Ammon's horn (tissue), 1 donor: ENCODE results near the gene RCHY1.
"Not testable (repeated sequence)": the region's sequence is repeated elsewhere in the genome, so short reads cannot be mapped to it uniquely, and the experiment has no call there.

Source experiments
- DNase-seq: peaks from one replicate; pipeline ENCODE4 v3.0.0-alpha.2; 2016; ENCODE audit warnings: low spot score

Gene RCHY1

GRCh38 chr4:75516144-75516543 is 1.9 kb upstream of the RCHY1 start:
- DNase-seq: no peak

DNA sequence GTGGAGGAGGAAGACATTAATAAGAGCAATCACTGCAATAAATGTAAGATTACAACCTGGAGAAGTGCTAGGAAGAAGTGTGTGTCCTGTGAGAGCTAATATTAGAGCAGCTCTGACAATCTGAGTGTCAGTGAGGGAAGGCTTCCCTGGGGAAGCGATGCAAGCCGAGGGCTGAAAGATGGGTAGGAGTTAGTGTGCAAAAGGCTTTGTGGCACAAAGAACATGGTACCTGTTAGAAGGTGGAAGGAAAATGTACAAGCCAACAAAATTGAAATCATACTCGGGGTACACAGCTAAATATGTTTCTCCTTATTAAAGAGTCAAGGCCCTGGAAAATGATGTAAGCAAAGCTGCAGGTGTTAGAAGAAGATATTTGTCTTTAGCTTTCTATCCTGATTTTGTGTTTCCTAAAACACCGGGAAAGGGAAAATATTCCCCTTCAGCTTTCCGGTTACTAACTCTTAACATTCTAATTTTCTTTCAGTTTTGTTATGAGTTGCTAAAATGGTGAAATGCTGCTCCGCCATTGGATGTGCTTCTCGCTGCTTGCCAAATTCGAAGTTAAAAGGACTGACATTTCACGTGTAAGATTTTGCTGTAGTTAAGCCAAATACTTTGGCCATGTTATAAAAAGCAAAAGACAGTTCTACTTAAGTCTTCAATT is 878 bp upstream of the RCHY1 start:
- DNase-seq: no peak

- DNase-seq: peak; percentile 11
Observed at GRCh38 chr4:75513526-75514130, 575 bp downstream of the RCHY1 start.

DNA sequence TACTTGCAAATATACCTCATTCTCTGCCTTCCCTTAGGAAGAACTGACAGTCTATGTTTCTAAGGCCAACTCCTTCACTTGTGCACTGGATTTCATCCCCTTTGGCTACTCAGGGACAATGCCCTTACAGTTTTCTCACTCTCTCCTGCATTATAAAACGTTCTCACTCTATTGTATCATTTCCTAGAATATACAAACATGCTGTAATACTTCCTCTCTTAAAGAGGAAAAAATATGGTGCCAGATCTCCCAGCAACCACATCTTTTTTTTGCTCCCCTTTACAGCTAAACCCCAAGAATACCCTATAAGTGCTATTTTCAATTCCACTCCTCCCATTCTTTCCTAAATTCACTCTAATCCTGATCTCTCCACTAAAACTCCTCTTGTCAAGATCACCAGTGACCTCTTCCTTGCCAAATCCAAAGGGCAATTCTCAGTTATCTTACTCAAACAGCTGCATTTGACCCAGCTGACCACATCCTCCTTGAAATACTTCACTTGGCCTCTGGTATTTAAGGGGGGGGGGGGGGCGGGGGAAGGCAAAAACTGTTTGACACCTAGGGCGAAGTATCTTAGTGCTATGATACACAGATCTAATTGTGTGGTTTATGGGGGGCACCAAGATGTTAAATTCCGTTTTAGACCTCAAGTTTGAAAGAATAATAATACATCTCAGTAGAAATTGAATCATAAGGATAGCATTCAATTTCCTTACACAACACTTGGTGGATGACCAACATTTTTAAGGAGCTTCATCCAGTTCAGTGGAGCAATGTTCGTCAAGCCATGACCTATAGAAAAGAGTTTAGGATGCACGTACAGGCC is 1.6 kb downstream of the RCHY1 start:
- no peak for DNase-seq

DNA sequence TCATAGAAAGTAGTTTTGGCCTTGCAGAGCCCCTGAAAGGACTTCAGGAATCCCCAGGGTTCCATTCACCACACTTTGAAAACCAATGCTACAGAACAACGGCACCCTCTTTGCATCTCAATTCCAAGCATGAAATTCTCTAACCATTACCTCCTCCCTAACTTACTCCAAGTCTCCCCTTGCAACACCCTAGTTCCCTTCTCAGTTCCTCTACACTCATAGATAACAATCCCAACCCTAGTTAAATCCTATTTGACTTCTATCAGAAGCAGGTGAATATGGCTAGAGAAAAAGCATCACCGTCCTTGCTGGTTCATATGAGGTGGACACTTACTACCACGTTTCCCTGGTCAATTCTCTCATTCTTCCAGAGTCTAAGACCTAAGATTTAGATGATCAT is 2.4 kb downstream of the RCHY1 start:
- no peak for DNase-seq

DNA sequence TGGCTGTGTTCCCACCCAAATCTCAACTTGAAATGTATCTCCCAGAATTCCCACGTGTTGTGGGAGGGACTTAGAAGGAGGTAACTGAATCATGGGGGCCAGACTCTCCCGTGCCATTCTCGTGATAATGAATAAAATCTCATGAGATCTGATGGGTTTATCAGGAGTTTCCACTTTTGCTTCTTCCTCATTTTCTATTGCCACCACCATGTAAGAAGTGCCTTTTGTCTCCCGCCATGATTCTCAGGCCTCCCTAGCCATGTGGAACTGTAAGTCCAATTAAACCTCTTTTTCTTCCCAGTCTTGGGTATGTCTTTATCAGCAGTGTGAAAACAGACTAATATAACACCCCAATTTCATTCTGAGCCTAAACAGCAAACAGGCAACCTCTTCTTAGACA is 4.6 kb downstream of the RCHY1 start:
- DNase-seq: not testable (repeated sequence)

GRCh38 chr4:75505630-75506029 is 8.6 kb downstream of the RCHY1 start:
- DNase-seq: no peak

DNA sequence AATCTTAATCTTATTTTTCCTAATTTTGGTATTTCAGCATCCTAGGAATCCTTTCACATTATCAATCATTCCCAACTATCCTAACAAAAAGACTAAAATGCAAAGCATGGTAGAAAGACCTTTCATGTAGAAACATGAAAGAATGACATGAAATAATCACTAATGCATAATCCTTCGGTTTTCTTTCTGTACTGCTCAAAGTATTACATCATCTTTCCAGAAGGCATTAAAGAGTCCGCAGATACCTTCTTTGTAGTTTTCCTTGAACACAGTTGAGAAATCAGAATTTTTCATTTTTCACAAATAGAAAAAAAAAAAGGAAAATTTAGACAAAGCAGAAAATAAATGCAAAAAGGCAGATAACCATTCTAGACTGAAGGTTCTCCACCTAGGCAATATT is 11.5 kb downstream of the RCHY1 start:
- DNase-seq: no peak

GRCh38 chr4:75499900-75500299 is 14.3 kb downstream of the RCHY1 start:
- DNase-seq: no peak

DNA sequence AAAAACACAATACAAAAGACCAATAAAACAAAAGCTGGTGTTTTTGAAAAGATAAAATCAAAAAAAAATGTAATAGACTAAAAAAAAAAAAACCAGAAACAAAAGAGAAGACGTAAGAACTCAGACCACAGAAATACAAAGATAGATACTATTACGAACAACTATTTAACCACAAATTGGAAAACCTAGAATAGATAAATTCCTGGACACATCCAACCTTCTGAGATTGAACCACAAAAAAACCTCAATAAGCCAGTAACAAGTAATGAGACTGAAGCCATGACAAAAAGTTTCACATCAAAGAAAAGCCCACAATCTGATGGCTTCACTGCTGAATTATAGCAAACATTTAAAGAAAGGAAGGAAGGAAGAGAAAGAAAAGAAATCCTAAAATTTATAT is 16.2 kb downstream of the RCHY1 start:
- DNase-seq: no peak

DNA sequence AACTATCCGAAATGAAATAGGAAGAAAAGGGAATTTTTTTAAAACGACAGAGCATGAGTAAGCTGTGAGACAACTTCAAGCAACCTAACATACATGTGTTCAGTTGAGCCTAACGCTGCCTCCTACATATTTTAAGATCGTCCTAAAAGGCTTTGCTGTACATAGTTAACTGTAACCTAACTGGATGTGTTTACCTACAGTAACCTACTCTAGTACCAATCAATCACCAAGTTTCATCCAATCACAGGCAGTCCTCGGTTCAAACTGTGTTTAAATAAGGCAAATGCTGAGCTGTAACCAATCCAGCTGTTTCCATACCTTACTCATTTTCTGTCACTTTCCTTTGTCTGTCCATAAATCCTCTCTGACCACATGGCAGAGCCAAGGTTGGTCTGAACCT is 17.1 kb downstream of the RCHY1 start:
- no peak for DNase-seq

- no peak for DNase-seq
Observed at GRCh38 chr4:75496406-75496805, 17.8 kb downstream of the RCHY1 start.

GRCh38 chr4:75495476-75495875 is 18.7 kb downstream of the RCHY1 start:
- DNase-seq: no peak

- DNase-seq: no peak
Observed at GRCh38 chr4:75494563-75494962, 19.6 kb downstream of the RCHY1 start.

DNA sequence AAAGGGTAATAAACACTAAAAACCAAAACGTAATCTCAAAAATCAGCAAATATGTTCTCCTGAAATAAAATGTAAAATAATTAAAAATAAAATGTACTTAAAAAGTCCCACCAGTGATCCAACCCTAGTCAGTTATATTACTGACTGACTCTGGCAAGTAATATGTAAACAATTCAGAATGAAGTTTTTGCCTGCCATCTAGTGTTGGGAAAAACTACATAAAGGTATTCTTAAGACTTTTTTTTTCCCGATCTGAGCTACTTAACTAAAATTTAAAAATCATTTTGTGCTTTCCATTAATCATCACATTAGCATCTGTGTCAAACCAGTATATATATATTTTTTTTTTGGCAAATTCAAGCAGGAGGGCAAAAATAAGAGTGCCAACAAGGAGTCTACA is 24.0 kb downstream of the RCHY1 start:
- DNase-seq: no peak

GRCh38 chr4:75484190-75484589 is 30.0 kb downstream of the RCHY1 start:
- DNase-seq: peak; percentile 27

- DNase-seq: no peak
Observed at GRCh38 chr4:75477201-75477600, 37.0 kb downstream of the RCHY1 start.

DNA sequence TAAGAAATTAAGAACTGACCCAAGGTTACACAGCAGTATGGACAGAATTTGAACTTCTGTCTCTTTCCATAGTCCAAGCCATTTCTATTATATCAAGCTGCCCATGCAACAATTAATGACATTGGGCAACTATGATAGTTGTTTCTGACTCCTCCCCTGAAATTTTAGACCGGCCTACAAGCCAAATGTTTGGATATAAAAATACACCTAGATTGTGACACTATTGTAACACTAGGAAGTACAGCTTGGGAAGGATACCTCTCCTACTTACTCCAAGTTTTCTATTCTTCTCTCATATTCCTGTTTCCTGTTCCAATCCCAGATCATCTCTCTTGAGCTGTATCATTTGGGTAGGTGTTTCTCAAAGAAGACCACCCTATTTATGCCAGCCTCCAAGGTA is 43.5 kb downstream of the RCHY1 start:
- no peak for DNase-seq

- DNase-seq: no peak
Observed at GRCh38 chr4:75469896-75470295, 44.3 kb downstream of the RCHY1 start.

- DNase-seq: no peak
Observed at GRCh38 chr4:75457365-75457764, 56.8 kb downstream of the RCHY1 start.

- no peak for DNase-seq
Observed at GRCh38 chr4:75434105-75434504, 80.1 kb downstream of the RCHY1 start.

- no peak for DNase-seq
Observed at GRCh38 chr4:75432683-75433082, 81.5 kb downstream of the RCHY1 start.

DNA sequence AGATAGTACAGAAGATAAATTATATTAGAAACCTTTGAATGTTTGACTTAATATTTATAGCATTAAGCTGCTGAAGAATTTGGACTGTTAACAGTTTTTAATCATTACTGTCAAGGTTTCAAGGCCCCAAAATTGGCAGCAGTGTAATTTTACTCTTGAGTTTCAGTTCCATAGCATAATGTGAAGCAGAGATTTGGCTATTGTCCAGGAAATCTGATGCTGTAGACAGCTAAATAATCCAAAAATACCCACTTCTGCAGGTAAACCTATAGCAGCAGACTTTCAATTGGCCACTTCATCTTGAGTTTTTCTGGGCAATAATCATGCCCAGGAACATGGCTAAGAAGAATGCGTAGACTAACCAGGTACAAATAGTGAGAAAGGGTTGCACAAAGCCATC is 85.0 kb downstream of the RCHY1 start:
- DNase-seq: no peak
